NCI-H1092 (cell line): ENCODE results near the gene MFSD6L.

Experiments
- DNase-seq: peaks from one replicate; lab custom pipeline; 2025; lab: John Stamatoyannopoulos, UW

MFSD6L gene

GRCh38 chr17:8798846-8799569, at the start of gene MFSD6L:
Gene MFSD6L (minus strand): TSS chr17:8799365. CDS start chr17:8799120, 245 bp downstream.
- DNase-seq, result no peak

DNA sequence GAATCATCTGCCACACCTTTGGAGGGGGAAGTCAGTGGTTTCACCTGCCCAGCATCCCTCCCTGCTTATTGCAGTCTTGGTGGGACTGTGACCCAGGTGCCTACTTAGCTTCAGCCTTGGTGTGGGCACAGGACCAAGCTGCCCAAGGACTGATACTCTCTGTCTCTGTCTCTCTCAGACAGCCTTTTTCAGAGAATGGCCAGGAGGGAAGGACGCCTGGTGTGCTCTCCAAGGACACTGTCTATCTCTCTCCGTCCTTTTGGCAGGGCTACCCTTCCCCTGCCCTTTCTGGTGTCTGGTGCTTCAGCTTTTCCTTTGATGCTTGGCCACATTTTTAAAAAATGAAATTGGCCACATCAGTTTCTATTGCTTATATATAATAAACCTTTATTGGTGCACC, 48.7 kb upstream of the MFSD6L start:
- DNase-seq, result no peak

- no peak for DNase-seq
Measured at GRCh38 chr17:8846768-8847211, 47.6 kb upstream of the MFSD6L start.

- no peak for DNase-seq
Measured at GRCh38 chr17:8844229-8845218, 45.4 kb upstream of the MFSD6L start.

- no peak for DNase-seq
Measured at GRCh38 chr17:8843344-8843743, 44.2 kb upstream of the MFSD6L start.

GRCh38 chr17:8841844-8842243, 42.7 kb upstream of the MFSD6L start:
- no peak for DNase-seq

DNA sequence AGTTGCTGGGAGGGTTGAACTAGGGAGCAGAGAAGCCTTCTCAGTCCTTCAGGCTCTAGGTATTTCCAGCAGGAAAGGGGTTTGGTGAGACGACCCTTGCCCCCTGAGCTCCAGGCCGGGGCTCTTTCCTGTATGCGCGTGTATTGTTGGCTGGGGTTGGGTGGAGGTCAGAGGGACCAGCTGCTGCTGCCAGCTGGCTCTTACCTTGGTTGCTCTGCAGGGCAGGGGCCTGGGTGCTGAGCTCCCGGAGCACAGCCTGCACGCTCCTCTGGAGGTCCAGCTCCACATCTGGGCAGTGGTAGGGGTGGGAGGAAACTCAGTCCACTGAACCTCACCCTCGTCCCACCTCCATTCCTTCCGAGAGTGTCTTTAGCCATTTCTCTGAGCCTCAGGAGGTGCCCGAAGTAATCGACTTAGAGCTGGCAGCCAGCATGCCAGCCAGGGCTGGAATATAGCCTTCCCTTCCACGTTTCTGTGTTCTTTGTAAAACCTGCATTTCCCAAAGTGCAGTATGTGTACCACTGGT, 40.3 kb upstream of the MFSD6L start:
- no peak for DNase-seq

DNA sequence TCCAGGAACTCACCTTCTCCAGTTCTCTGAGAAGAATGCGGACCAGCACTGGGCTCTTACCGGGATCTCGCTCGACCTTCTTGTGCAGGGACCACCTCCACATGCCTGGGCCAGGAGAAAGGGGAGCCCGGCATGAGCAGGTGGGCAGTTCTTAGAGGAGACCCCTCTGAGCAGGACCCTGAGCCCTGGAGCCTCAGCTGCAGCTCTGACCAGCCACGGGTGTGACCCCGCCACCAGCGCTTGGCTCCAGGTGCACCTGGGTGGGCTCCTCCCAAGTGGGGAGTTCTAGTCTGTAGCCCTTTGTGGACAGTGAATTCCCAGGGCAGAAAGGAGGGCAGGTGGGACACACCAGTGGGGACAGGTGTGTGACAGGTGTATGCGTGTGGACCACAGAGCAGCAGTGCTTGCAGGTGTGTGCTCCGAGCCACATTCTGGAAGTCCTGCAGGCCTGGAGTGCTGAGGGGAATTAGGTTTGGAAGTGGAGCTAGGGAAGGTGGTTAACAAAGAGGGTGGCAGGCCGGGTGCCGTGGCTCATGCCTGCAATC, 39.5 kb upstream of the MFSD6L start:
- no peak for DNase-seq

DNA sequence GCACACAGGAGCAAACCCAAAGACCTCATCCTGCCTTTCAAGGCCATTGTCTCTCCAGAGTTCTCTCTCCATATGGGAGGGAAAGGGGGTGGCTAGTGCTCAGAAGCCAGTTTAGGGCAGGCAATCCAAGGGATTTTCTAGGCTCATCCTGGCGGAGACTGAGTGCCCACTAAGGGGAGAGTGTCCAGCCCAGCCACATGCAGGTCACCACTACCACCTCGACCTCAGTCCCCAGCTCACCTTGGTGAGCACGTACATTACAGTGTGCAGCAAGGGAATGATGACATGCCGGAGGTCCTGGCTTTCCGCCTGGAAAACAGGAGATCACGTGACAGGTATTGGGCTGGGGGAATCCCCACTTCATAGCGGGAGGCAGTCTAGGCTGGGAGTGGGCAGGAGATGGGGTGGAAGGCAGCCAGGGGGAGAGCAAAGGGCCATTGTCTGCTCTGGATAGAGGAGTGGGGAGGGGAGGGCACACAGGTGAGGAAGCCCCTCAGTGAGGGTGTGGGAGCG, 38.5 kb upstream of the MFSD6L start:
- no peak for DNase-seq

GRCh38 chr17:8836821-8837562, 37.8 kb upstream of the MFSD6L start:
- DNase-seq, result no peak

- no peak for DNase-seq
Measured at GRCh38 chr17:8835631-8836364, 36.6 kb upstream of the MFSD6L start.

GRCh38 chr17:8835106-8835505, 35.9 kb upstream of the MFSD6L start:
- DNase-seq, result no peak

DNA sequence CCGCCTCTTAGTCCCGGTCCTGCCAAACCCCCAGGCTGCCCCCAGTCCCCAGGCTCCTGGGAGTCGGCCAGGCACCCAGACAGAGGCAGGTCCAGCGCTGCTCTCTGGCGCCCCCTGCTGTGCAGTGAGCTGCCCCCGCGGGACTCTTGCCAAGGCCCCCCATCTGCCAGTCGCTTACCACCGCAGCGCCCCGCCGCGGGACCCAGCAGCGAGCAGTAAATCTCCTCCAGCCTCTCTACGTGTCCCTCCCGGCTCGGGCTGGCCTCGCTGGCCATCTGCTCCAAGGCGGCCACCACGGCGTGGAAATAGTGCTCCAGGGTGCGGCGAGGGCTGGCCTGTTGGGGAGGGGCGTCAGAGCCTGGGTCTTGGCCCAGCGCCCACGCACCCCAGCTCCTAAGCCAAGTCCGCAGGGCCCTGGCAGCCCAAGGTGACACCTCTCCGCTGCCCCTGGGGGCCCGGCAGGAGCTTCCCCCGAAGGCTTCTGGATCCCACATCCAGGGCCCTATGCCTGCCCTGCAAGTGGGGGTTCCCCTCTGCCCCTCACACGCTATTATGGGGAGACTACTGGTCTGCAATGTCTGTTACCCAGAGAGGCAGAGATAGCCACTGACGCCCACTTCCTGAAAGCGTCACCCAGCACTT, 33.7 kb upstream of the MFSD6L start:
- DNase-seq, result no peak

DNA sequence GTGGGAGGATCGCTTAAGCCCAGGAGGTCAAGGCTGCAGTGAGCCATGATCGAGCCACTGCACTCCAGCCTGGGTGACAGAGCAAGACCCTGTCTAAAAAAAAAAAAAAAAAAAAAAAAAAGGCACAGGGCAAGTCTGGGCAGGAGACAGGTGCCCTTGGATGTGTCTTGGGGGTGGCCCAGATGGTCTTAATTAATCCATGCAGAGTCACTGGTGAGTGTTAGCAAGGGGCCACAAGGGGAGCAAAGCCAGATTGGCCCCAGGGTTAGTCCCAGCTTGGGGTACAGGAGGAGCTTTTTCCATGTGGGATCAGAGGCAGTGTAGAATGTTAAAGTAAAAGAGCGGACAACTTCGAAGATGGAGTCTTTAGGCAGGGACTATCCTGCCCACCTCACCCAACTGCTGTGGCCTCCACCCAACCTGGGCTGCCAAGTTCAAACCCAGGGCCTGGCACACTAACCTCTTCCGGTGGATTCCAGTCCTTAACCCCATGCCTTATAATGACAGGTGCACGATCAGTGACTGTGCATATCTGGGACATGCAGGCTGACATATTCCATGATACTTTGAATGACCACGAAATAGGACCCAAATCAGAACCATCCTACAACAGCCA, 32.2 kb upstream of the MFSD6L start:
- no peak for DNase-seq

GRCh38 chr17:8830141-8830540, 31.0 kb upstream of the MFSD6L start:
- no peak for DNase-seq

- no peak for DNase-seq
Measured at GRCh38 chr17:8829036-8829941, 30.1 kb upstream of the MFSD6L start.

GRCh38 chr17:8828517-8828875, 29.3 kb upstream of the MFSD6L start:
- no peak for DNase-seq

- DNase-seq, result no peak
Measured at GRCh38 chr17:8826808-8827435, 27.8 kb upstream of the MFSD6L start.
